ENCODE results near the gene ADGRD1.
"Not testable (repeated sequence)": the region's sequence is repeated elsewhere in the genome, so short reads cannot be mapped to it uniquely, and the experiment has no call there.

Gene ADGRD1

DNA sequence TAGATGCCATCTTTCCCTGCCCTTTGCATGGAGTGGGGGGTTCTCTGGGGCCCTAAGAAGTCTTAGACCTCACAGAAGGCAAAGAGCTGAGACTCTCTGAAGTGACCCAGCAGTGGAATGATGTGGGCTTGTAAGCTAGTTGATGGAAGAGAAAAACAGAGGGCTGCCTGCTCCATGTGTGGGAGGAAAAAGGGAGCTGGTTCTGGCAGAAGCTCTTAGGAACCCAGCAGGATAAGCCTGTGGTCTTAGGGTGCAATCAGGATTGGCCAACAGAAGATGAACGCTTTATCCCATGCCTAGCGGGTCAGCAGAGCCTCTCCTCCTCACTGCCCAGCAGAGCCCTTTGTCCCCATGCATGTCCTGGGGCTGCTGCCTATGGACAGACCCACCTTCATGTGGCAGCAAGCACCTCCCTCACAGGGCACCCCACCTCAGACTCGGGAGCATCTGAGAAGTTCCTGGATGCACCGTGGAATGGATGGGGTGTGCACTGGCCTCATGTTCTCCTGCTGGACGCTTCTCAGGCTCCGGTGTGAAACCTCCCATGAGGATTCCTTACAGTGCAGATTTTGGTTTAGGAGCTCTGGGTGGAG is 152.7 kb downstream of the ADGRD1 start:
- DNase-seq = no peak

DNA sequence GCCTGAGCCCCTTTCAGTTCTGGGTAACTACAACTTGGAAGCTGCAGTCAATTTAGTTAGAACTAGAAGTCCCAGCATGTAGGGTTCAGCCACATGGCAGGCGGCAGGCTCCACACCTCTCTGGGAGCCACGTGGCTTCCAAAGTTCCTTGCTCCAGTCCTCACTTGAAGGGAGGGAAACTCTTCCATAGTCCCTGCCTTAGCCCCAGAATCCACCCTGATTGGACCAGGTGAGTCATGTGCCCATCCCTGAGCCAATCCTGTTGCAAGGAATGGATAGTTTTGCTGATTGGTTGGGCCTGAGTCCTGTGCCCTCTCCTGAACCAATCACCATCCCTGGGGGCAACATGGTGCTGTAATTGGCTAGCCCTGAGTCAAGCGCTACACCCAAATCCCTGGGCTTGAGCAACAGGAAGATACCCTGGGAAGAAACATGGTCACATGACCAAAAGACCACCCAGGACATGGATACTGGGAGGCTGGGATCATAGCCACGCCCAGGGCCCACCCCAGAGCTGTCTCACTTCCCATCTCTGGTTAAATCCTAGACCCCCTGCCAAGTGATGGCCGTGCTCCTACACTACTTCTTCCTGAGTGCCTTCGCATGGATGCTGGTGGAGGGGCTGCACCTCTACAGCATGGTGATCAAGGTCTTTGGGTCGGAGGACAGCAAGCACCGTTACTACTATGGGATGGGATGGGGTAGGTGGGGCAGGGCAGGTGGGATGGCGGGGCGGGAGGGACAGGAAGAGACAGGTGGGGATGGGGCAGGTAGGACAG is 154.7 kb downstream of the ADGRD1 start:
- DNase-seq = no peak

DNA sequence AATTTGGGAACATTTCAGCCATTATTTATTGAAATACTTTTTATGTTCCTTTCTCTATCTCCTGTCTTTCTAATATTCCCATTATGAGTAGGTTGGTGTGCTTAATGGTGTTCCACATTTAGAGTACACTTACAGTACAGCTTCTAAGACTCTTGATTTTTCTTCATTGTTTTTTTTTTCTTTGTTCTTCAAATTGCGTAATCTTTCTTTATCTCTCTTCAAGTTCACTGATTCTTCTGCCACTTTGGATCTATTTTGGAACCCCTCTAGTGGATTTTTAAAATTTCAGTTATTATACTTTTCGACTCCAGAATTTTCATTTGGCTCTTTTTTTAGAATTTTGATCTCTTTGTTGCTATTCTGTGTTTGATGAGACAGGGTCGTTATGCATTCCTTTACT is 157.7 kb downstream of the ADGRD1 start:
- DNase-seq = no peak

DNA sequence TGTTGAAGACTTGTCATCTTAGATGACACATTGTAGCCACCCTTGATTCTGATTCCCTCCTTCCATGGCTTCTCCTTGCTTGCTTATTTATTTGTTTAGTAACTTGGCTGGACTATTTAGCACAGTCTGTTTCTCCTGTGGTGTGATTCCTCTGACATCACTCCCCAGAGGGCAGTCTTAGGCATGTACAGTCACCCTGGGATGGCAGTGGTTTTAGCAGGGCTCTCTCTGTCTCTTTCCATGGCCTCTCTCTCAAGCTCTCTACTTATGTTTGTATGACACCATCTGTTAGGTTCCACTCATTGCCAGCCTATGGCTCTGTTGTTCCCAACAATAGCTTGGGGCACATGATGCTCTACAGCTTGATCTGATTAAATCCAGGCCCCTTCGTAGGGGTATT is 158.3 kb downstream of the ADGRD1 start:
- peak in 1 of 2 experiments; percentile 18 for DNase-seq

DNA sequence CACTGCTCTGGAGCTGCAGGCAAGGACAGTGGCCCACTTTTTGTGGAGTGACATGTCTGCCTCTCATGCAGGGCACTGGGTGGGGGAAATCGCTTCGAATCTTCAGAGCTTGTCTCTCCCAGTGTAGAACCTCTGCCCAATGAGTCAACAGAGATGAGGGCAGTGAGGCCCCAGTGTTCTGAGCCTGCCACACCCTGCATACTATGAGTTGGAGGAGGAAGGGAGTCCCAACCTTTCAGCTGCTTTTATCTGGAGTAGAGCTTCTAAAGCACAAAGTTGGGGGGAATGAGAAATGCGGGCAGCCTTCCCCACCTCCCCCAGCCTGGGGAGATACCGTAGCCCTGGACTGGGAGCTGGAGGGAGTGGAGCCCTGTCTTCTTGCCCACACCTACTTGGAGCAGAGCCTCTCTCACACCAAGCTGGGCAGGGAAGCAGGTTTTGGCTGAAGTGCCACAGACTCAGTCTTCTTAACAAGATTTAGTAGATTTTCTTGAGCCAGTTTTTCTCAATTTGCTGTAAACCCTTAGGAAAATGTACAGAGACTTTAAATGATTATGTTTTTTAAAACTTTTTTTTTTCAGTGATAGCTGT is 159.1 kb downstream of the ADGRD1 start:
- DNase-seq = no peak

DNA sequence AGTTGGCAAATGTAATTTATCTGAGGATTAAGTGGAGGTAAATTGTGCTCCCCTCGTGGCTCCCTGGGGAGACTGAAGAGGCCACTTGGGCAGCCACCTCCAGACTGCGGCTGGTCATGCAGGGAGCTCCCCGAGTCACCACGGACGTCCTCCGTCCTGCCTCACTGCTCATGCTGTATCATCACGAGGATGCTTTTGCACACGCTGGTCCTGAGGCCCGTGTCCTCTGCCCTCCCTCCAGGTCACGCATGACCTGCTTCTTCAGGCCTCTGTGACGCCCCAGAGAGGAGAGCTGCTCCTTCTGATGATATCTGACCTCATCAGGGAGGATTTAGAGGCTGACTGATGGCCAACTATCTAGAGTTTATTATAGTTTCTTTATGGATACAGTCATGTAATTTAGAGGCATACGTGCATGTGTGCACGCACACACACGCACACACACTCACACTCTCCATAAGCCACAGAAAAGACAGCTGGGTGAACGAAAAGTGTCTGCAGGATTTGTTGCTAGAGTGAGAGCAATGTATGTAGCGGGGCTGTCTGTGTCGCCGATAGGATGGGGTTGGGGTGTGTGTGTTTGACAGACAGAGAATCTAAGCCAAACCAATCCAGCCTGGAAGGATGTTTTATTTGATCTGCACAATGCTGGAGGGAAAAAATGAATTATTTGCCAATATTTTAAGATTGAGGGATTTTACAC is 160.0 kb downstream of the ADGRD1 start:
- DNase-seq = no peak

DNA sequence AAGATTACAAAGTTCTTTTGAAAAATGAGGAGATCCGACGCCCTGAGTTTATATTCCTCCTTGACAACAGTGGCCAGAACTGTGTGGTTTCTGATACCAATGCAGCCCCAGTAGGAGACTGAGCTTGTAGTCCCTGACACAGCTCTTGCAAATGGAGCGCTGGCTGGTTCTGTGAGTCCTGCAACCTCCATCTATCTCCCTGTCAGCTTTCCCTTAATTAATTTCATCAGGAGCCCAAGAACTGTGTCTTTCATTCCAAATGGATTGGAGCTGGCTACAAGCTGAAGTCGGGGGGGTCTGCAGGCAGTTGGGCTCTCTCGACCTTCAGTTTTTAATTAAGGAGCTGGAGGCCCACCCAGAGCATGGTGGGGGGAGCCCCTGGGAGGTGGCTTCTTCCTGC is 160.6 kb downstream of the ADGRD1 start:
- DNase-seq = no peak

DNA sequence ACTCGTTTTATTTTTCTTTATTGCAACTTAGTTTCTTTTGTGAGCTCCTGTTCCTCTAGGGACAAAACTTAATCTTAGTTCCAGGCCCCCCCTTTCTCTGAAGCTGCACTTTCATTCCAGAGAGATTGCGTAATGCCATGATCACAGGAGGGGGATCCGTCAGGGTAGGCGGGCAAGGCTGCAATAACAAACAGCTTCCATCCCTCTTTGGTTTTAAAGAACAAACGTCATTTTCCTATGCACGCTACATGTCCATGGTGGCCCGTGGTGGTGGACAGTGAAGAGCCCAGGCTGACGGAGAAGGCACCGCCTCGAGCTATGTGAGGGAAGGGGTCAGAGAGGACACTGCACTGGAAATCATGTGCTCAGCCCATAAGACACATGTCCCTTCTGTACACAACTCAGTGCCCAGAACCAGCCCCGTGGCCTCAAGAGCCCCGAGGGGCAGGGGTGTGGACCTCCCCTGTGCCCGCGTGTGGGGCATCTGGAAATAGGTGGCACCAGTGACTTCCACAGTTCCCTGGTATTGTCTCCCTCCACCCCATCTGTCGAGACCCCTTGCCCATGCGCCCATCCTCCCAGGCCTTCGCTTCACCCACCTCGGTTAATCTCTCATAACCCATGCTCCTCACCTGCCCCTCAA is 161.4 kb downstream of the ADGRD1 start:
- DNase-seq = no peak

DNA sequence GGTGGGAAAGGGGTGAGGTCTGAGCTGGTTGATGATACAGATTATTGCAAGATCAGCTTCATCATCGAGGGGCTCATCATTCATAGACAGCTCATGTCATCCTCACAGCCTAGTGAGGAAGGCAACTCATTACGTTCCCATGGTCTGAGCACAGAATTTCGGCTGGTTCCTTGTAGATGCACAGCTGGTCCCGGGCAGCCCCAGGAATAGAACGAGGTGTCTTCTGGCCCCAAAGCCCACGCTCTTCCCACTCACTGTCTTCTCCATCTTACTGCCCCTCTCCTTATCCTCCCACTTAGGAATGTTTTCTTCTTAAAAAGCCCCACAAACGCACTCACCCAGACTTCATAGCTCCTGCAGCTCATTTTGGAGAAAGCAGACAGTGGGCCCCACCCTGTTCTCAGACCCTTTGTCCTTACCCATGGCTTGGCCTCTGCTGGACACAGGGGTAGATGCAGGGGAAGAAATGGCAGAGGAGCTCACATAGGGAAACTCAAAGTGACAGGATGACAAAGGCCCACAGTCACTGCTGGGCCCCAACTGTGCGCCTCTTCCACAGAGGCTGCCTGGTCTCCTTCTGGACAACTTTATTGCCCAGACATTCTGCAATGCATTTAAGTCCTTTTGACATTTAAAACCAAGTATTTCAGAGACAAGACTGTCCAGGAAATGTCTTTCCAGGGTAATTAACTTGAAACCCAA is 162.2 kb downstream of the ADGRD1 start:
- DNase-seq = no peak

DNA sequence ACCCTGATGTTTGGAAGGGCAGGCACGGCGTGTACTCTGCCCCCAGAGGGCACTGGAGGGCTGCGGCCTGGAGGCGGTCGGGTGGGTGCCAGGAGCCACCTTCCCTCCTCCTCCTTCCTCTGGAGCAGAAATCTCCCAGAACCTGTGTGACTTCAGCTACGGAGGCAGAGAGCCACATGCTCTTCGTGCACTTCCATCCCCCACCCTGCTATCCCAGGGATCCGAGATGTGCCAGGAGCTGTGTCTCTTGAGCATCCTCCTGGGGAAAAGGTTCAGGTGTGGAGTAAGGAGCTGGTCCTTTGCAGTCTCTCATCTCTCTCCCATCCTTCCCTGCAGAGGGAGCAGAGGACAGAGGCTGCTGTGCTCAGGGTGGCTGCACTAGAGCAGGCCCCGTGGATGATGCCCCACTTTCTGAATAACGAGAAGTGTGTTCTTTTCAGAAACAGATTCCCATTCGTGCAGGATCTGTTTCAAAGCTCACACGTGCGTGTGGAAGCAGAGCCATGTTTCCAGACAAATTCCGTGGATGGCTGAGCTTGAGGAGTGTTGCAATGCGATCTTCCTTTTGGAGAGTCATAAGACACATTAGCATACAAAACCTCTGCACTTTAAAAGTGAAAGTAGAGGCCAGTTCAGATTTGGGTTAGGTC is 162.9 kb downstream of the ADGRD1 start:
- no peak for DNase-seq

DNA sequence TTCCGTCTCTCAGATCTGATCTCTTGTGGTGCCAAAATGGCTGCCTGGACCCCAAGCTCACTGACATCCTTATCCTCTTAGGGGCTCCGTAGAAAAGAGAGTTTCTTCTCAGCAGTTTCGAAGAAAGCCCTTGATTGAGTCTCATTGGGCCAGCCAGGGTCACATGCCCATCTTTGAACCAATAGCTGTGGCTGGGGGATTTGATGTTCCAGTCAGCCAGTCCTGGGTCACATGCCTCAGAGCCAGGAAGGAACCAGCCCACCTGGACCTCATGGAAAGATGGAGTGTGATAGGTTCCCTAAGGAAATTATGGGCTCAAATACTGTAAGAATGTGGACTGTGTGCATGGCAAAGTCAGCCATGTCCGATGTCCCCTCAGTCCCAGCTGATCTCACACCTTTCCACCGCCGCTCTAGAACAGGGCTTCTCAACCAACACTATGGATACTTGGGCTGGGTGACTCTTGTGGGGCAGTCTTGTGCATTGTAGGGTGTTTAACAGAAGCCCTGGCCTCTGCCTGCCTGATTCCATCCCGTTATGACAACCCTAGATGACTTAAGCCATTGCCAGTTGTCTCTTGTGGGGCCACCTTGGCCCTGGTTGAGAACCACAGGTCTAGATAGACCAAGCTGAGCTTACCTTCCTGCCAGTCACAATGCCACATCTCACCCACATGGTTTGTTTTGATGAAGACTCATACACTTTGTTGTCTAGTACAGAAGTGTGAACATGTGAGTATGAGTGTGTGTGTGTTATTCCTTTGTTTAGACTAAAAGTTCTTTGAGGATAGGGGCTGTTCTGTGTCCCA is 163.9 kb downstream of the ADGRD1 start:
- DNase-seq = no peak

DNA sequence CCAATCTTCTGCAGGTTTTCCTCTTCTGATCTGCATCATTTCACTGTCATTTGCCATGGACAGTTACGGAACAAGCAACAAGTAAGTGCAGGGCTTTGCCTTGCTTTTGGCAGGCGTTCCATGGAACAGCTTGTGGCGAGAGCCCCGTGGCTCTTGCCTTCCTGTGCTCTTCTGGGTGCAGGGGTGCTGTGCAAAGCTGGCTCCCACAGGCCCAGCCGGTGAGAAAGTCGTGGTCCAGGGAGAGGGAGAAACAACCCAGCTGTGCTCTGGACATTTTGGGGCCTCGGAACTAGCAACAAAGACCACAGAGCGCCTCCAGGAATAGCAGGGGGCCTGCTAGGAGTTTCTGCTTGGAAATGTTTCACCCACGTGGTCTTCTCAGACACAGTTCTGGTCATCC is 164.7 kb downstream of the ADGRD1 start:
- DNase-seq = no peak

DNA sequence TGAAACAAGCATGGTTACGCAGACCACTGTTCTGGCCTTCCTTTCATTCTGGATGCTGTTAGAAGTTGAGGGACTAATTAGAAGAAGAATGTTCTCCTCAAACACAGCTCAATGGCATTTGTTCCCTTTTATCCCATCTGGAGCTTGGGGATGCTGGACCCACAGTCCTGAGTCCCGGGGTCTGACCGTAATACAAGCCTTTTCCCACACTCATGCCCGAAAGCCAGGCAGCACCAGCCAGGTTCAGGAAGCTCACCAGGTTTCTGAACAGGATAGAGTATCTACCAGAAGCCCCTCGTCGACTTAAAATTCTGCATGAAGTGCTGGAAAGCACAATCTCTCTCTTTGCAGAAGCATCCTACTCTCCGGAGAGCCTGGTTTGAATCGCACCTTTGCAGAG is 165.6 kb downstream of the ADGRD1 start:
- not testable (repeated sequence) for DNase-seq

DNA sequence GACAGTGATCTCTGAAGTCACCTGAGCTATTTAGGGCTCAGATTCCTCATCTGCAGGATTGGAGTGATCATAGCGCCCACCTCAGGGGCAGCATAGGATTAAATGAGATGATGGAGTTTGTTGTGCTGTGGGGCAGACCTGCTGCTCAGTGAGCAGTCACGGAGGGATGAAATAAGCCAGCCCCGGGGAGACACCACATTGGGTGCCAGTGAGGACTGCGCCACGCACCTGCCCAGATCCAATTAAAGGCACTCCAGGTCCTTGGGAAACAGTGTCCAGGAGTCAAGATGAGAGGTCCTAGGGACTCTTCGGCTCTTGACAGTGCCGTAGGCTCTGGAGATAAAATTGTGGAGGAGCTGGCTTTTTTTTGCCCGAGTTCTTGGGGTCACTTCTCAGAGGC is 166.2 kb downstream of the ADGRD1 start:
- no peak for DNase-seq

DNA sequence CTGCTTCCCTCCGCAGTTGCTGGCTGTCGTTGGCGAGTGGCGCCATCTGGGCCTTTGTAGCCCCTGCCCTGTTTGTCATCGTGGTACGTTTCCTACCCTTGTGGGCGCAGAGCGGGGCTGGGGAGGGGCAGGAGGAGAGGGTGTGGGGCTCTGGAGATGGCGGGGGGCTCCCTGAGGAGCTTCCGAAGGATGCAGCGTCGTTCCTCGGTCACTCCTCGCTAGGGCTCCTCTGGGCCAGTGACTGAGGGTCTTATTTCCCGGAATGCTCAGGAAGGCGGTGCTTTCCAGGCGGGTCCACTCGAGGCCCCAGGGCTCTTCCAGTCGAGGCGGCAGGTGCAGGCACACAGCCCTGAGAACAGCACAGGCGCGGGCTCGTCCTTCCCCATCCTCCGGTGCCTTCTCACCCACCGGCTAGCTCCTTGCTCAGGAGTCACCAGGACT is 167.1 kb downstream of the ADGRD1 start:
- no peak for DNase-seq

DNA sequence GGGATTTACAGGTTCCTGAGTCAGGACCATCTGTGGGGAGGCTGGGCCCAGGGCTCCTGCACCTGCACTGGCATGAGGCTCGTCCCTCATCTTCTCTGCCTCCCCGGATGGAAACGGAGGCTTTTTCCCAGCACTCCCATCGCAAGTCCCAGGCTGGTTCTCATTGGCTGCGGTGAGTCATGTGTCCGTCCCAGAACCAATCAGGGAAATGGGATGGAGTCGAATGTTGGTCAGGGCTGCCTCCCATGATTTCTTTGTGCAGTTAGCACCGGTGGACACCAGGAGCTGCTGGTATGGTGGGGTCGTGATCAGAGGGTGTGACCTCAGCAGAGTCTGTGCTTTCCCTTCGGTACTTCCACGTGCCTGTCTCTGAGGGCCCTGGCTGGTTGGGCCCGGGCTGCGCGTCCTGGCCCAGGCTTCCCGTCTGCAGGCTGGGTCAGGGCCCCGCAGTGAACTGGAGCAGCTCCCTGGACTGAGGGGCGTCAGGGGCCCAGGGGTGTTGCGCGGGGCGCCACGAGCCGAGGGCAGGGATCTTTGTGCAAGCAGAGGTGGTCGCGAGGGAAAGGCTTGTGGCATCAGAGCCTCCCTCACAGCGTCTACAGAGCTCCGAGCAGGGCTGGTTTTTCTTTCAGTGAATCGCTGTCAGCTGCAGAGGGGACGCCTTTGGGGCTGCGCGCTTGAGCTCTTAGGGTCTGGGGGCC is 168.1 kb downstream of the ADGRD1 start:
- no peak for DNase-seq

DNA sequence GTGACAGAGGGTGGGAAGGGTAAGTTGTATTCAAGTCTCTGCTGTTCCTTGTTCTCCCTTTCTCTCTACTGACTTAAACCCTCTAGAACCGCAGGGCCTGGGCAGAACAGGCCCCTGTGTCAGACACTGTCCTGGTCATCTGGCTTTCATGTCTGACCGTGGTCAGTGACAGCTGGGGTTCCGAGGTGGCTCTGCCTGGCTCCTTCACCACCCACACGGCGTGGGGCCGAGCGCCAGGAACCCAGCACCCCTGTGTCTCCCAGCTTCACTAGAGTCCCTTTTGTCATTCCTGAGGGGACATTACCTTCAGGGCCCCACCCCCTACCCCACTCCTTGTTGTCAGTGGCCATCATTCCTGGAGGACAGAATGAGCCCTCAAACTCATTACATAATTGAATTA is 168.9 kb downstream of the ADGRD1 start:
- DNase-seq = no peak

DNA sequence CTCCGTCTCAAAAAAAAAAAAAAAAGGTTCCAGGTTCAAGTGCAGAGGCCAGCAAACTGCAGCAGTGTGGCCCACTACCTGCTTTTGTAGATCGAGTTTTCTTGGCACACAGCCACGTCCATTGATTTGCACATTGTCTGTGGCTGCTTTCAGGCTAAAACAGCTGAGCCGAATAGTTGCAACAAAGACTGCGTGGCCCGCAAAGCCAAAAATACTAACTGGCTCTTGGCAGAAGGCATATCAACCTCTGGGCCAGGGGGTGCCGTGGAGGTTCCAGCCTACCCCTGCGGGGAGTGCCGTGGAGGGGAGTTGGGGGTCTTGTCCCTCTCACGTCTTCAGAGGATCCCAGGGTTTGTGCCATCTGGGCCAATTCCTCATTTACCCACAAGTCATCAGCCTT is 170.1 kb downstream of the ADGRD1 start:
- DNase-seq = no peak

DNA sequence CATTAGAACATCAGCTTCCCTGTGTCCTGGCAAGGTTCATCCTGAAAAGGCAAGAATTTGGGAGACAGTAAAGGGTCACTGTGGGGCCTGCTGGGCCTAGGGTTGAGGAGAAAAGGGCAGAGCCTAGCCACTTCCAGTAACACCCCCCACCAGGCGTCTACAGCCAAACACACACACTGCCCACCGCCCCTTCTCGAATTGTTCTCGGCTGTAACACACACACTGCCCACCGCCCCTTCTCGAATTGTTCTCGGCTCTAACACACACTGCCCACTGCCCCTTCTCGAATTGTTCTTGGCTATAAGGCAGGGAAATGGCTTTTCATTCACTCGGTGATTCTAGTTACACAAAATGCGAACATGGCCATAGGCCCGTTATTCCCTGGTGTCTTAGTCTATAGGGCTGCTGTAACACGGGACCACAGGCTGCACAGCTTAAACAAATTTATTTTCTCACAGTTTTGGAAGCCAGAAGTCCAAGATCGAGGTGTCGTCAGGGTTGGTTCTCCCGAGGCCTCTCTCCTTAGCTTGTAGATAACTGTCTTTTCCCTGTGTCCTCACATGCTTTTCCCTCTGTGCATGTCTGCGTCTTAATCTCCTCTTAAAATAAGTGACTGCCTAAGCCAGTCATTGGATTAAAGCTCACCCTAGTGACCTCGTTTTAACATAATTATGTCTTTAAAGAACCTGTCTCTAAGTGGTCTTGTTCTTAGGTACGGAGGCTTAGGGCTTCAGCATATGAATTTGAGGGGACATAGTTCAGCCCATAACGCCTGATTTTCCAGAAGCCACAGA is 171.0 kb downstream of the ADGRD1 start:
- DNase-seq = no peak
